ENCODE data around the gene OR2M2.

The OR2M2 gene

DNA sequence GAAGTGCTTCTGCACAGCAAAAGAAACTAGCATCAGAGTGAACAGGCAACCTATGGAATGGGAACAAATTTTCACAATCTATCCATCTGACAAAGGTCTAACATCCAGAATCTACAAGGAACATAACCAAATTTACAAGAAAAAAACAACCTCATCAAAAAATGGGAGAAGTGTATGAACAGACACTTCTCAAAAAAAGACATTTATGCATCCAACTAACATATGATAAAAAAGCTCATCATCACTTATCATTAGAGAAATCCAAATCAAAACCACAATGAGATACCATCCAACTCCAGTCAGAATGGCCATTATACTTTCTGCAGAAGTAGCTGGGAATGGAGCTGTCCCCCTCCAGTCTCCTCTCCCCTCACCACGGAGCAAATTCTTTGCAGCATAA lies 19.5 kb downstream of the OR2M2 start:
- Mint-ChIP-seq H3K9me3 (peaks cover 10% of the 10 kb centered on the region), H3K36me3 (no peaks in the 10 kb centered on the region), H3K27me3 (no peaks in the 10 kb centered on the region), H3K4me3 (no peak overlapping the region), H3K27ac (no peak overlapping the region), H3K4me1 (no peaks in the 10 kb centered on the region)
- ATAC-seq (ENCODE audit: low read depth) (no peak), DNase-seq (ENCODE audit: low spot score in 2 of 2) (no peak)

DNA sequence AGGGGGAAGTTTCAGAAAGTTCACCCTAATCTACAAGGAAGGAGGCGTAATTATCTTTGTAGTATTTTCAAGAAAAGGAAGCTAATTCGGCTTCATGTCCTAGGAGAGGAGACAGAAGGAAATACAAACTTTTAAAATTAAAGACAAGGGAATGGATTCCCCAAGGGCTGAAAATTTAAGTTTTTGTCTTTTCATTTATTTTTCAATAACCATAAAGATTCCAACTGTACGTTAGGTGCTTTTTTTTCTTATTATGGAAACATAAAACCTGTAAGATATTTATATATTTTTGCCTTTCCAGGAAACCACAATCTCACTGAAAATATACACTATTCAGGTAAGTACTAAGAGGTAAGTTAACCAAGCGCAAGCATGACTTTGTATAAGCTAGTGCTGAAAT lies 22.3 kb downstream of the OR2M2 start, which contains the start of gene OR2M3:
Gene OR2M3, plus strand, starts transcription at position 301 of the 400 bp plus-strand sequence. CDS start 5,803 bp downstream, outside the sequence.
- H3K4me1 Mint-ChIP-seq = no peaks in the 10 kb centered on the region
- H3K27me3 Mint-ChIP-seq = no peaks in the 10 kb centered on the region
- H3K27ac Mint-ChIP-seq = no peak within 1 kb of the TSS
- H3K36me3 Mint-ChIP-seq = no peaks in the 10 kb centered on the region
- DNase-seq (ENCODE audit: low spot score in 2 of 2) (no peak), ATAC-seq (ENCODE audit: low read depth) (no peak)
- H3K9me3 Mint-ChIP-seq = peaks cover 7% of the 10 kb centered on the region
- H3K4me3 Mint-ChIP-seq = no peak within 1 kb of the TSS

DNA sequence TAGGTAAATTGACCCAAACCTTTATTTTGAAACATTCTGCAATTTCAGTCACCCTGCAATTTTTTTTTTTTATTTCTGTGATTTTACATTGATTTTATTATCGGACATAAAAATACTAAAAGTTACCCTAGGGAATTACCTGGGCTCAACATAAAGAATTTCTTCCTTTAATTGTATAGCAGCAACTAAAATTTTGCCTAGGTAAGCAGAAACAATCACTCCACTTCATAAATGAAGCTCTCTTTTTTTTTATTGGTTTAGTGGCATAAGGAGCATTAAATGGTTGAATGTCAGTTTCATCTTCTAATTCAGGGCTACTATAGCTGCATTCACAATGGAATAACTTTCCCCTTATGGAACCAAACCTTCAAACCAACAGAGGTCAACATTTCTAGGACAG lies 41.3 kb downstream of the OR2M2 start:
- H3K27ac Mint-ChIP-seq = no peak overlapping the region
- DNase-seq (ENCODE audit: low spot score in 2 of 2) = no peak
- no peaks in the 10 kb centered on the region for H3K4me1 Mint-ChIP-seq
- H3K4me3 Mint-ChIP-seq = no peak overlapping the region
- H3K36me3 Mint-ChIP-seq = no peaks in the 10 kb centered on the region
- H3K9me3 Mint-ChIP-seq = peaks cover 5% of the 10 kb centered on the region
- ATAC-seq (ENCODE audit: low read depth) = no peak
- no peaks in the 10 kb centered on the region for H3K27me3 Mint-ChIP-seq

DNA sequence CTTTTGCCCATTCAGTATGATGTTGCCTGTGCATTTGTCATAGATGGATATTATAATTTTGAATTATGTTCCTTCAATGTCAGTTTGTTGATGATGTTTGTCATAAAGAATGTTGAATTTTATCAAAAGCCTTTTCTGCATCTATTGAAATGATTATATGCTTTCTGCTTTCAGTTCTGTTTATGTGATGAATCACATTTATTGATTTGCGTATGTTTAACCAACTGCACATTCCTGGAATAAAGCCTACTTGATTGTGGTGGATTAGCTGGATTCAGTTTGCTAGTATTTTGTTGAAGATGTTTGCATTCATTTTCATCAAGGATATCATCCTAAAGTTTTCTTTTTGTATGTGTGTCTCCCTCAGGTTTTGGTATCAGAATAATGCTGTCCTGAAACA lies 50.9 kb downstream of the OR2M2 start:
- Mint-ChIP-seq H3K27ac (no peak overlapping the region), H3K36me3 (no peaks in the 10 kb centered on the region), H3K4me3 (no peak overlapping the region), H3K4me1 (no peaks in the 10 kb centered on the region), H3K27me3 (peaks cover 3% of the 10 kb centered on the region), H3K9me3 (peaks cover 8% of the 10 kb centered on the region)
- no peak for ATAC-seq (ENCODE audit: low read depth)
- no peak for DNase-seq (ENCODE audit: low spot score in 2 of 2)

DNA sequence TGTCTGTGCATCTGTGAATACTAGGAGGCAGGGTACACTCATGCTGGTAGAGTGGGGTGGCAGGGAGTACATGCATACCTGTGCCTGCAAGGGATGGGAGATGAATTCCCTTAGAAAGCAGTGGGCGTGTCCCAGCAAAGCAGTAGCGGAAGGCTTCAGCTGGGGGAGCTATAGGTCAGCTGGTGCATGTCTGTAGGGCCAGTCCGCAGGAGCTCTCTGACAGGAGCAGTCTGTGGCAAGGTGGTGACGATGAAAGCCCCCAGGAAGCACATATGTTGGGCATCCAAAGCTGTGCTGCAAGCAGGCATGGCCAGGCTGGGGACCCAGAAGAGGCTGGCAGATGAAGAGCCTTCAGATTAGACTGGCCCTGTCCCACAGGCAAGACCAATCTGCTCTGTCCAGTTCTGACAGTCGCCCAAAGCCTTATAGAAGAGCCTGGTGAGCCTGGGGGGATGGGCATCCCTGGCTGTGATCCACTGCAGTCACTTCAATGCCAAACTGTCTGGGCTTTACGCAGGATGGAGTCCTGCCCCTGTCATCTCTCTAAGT lies 54.8 kb downstream of the OR2M2 start:
- Mint-ChIP-seq H3K4me1 (no peaks in the 10 kb centered on the region), H3K27ac (no peak overlapping the region), H3K4me3 (no peak overlapping the region), H3K27me3 (peaks cover 5% of the 10 kb centered on the region), H3K9me3 (peaks cover 6% of the 10 kb centered on the region), H3K36me3 (no peaks in the 10 kb centered on the region)
- no peak for ATAC-seq (ENCODE audit: low read depth)
- DNase-seq (ENCODE audit: low spot score in 2 of 2) = no peak

Data from memory B cell (primary cell).